WTC11 (cell line): ENCODE results near the gene FBXO47. TPM values are rescaled to one million over a fixed set of nuclear protein-coding genes. Genes with fewer than 3 reads are reported as not detected.

Source experiments
- ATAC-seq: fragments of 200-7000 bp; cut with Tn5 transposase; 2 replicates; pipeline ENCODE4 v1.10.0; 2021; ENCODE audit warnings: mild to moderate bottlenecking, moderate library complexity
- CTCF ChIA-PET: fragments of 300-600 bp; sonication (Branson Sonifier 250); formaldehyde crosslinking; loops from one replicate; lab custom pipeline; 2021; ENCODE audit warnings: antibody characterized with exemption; lab: Charles Lee
- POLR2A ChIA-PET: fragments of 350-600 bp; sonication (Branson Sonifier 250); formaldehyde crosslinking; loops from one replicate; lab custom pipeline; 2021; ENCODE audit warnings: antibody characterized with exemption; lab: Charles Lee
- DNase-seq: peaks from one replicate; pipeline ENCODE4 v3.0.0; 2021; ENCODE audit warnings: low spot score
- H3K27ac Mint-ChIP-seq: 2 replicates; pipeline ENCODE4 v1.8.0; 2021; ENCODE audit warnings: mixed read lengths
- H3K27me3 Mint-ChIP-seq: 2 replicates; pipeline ENCODE4 v1.8.0; 2021; ENCODE audit warnings: low read depth, mild to moderate bottlenecking, moderate library complexity, mixed read lengths
- H3K36me3 Mint-ChIP-seq: 2 replicates; pipeline ENCODE4 v1.8.0; 2021; ENCODE audit warnings: mixed read lengths
- H3K4me1 Mint-ChIP-seq: 2 replicates; pipeline ENCODE4 v1.8.0; 2022; ENCODE audit warnings: mixed read lengths
- H3K4me3 Mint-ChIP-seq: 2 replicates; pipeline ENCODE4 v1.8.0; 2021; ENCODE audit warnings: mild to moderate bottlenecking, moderate library complexity, mixed read lengths
- H3K9me3 Mint-ChIP-seq: 2 replicates; pipeline ENCODE4 v1.8.0; 2021; ENCODE audit warnings: mixed read lengths
- EMX1 ChIP-seq: fragments of 250-450 bp; sonication (Bioruptor Pico); IDR thresholded peaks from 2 replicates; pipeline ENCODE4 v1.8.0; 2021; ENCODE audit warnings: mild to moderate bottlenecking
- ETV6 ChIP-seq: sonication (generic); formaldehyde crosslinking; IDR thresholded peaks from 2 replicates; pipeline ENCODE4 v1.8.1; 2022; ENCODE audit warnings: mild to moderate bottlenecking, missing genetic modification reagents
- GABPB1 ChIP-seq: sonication (generic); formaldehyde crosslinking; IDR thresholded peaks from 2 replicates; pipeline ENCODE4 v1.8.1; 2023; ENCODE audit warnings: mild to moderate bottlenecking, missing genetic modification reagents
- IRF2 ChIP-seq: sonication (generic); formaldehyde crosslinking; IDR thresholded peaks from 2 replicates; pipeline ENCODE4 v1.8.0; 2022; ENCODE audit warnings: low read depth, missing genetic modification reagents, borderline replicate concordance
- KAT7 ChIP-seq: sonication (generic); formaldehyde crosslinking; IDR thresholded peaks from 2 replicates; pipeline ENCODE4 v1.8.1; 2023; ENCODE audit warnings: missing genetic modification reagents, mild to moderate bottlenecking, borderline replicate concordance
- NFYB ChIP-seq: sonication (generic); formaldehyde crosslinking; conservative IDR thresholded peaks from 2 replicates; pipeline ENCODE4 v1.8.0; 2022; ENCODE audit warnings: low read depth, missing genetic modification reagents
- NR2C2 ChIP-seq: sonication (generic); formaldehyde crosslinking; IDR thresholded peaks from 2 replicates; pipeline ENCODE4 v1.8.0; 2022; ENCODE audit warnings: mild to moderate bottlenecking, missing genetic modification reagents
- OVOL2 ChIP-seq: fragments of 250-450 bp; sonication (Bioruptor Pico); IDR thresholded peaks from 2 replicates; pipeline ENCODE4 v1.9.0; 2021; ENCODE audit warnings: mild to moderate bottlenecking, borderline replicate concordance
- RORB ChIP-seq: fragments of 250-450 bp; sonication (Bioruptor Pico); IDR thresholded peaks from 2 replicates; pipeline ENCODE4 v1.9.0; 2021; ENCODE audit warnings: mild to moderate bottlenecking
- SP1 ChIP-seq: sonication (generic); formaldehyde crosslinking; conservative IDR thresholded peaks from 2 replicates; pipeline ENCODE4 v1.8.1; 2022; ENCODE audit warnings: missing genetic modification reagents
- ZNF219 ChIP-seq: sonication (generic); formaldehyde crosslinking; IDR thresholded peaks from 2 replicates; pipeline ENCODE4 v1.8.0; 2023; ENCODE audit warnings: missing genetic modification reagents, mild to moderate bottlenecking, borderline replicate concordance
- ZNF671 ChIP-seq: fragments of 250-450 bp; sonication (Bioruptor Pico); IDR thresholded peaks from 2 replicates; pipeline ENCODE4 v1.8.0; 2021; ENCODE audit warnings: mild to moderate bottlenecking
- total RNA-seq: library from RNA; stranded (reverse); gene quantifications from 3 replicates; pipeline ENCODE4 v1.2.3, GENCODE V29; 2021
- TF ChIP-seq, protein P1 (sequence below): sonication (generic); formaldehyde crosslinking; IDR thresholded peaks from 2 replicates; pipeline ENCODE4 v1.8.1; 2022; ENCODE audit warnings: mild to moderate bottlenecking, missing genetic modification reagents, moderate library complexity, borderline replicate concordance
- TF ChIP-seq, protein P2 (sequence below): sonication (generic); formaldehyde crosslinking; IDR thresholded peaks from 2 replicates; pipeline ENCODE4 v1.8.1; 2022; ENCODE audit warnings: low read depth, mild to moderate bottlenecking, moderate library complexity, missing genetic modification reagents, borderline replicate concordance
- TF ChIP-seq, protein P3 (sequence below): fragments of 250-450 bp; sonication (Bioruptor Pico); IDR thresholded peaks from 2 replicates; pipeline ENCODE4 v1.9.0; 2021; ENCODE audit warnings: moderate library complexity, mild to moderate bottlenecking, inconsistent platforms, borderline replicate concordance
- TF ChIP-seq, protein P4 (sequence below): fragments of 250-450 bp; sonication (Bioruptor Pico); IDR thresholded peaks from 2 replicates; pipeline ENCODE4 v1.9.0; 2021; ENCODE audit warnings: mild to moderate bottlenecking
- TF ChIP-seq, protein P5 (sequence below): fragments of 250-450 bp; sonication (Bioruptor Pico); IDR thresholded peaks from 2 replicates; pipeline ENCODE4 v1.9.0; 2021; ENCODE audit warnings: mild to moderate bottlenecking
- TF ChIP-seq, protein P6 (sequence below): sonication (generic); formaldehyde crosslinking; IDR thresholded peaks from 2 replicates; pipeline ENCODE4 v1.8.1; 2023; ENCODE audit warnings: mild to moderate bottlenecking, missing genetic modification reagents, moderate library complexity
- TF ChIP-seq, protein P7 (sequence below): fragments of 250-450 bp; sonication (Bioruptor Pico); IDR thresholded peaks from 2 replicates; pipeline ENCODE4 v1.8.0; 2021; ENCODE audit warnings: mild to moderate bottlenecking
- TF ChIP-seq, protein P8 (sequence below): sonication (generic); formaldehyde crosslinking; IDR thresholded peaks from 2 replicates; pipeline ENCODE4 v1.8.0; 2022; ENCODE audit warnings: missing genetic modification reagents

FBXO47 gene
- total RNA-seq, 1 experiment from 2014 or later: not detected

DNA sequence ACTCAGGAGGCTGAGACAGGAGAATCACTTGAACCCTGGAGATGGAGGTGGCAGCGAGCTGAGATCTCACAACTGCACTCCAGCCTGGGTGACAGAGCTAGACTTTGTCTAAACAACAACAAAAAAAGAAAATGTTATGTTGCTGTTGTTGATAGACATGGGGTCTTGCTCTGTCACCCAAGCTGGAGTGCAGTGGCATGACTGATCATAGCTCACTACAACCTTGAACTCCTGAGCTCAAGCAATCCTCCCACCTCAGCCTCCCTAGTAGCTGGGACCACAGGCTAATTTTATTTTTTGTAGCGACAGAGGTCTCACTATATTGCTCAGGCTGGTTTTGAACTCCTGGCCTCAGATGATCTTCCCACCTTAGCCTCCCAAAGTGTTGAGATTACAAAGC is 20.0 kb downstream of the FBXO47 start:
- Mint-ChIP-seq H3K27ac (no peak overlapping the region), H3K4me3 (no peak overlapping the region), H3K4me1 (no peaks in the 10 kb centered on the region), H3K9me3 (no peaks in the 10 kb centered on the region), H3K36me3 (no peaks in the 10 kb centered on the region), H3K27me3 (no peaks in the 10 kb centered on the region)
- no peak for ATAC-seq
- CTCF ChIA-PET: no interaction called here
- TF ChIP-seq, protein P1, sequence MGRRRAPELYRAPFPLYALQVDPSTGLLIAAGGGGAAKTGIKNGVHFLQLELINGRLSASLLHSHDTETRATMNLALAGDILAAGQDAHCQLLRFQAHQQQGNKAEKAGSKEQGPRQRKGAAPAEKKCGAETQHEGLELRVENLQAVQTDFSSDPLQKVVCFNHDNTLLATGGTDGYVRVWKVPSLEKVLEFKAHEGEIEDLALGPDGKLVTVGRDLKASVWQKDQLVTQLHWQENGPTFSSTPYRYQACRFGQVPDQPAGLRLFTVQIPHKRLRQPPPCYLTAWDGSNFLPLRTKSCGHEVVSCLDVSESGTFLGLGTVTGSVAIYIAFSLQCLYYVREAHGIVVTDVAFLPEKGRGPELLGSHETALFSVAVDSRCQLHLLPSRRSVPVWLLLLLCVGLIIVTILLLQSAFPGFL: no peak
- POLR2A ChIA-PET: interaction anchor here (0.6 kb wide), 1 partner anchor 9 kb away, joined by 3 read pairs; no protein-coding TSS in a partner anchor
- DNase-seq: no peak

DNA sequence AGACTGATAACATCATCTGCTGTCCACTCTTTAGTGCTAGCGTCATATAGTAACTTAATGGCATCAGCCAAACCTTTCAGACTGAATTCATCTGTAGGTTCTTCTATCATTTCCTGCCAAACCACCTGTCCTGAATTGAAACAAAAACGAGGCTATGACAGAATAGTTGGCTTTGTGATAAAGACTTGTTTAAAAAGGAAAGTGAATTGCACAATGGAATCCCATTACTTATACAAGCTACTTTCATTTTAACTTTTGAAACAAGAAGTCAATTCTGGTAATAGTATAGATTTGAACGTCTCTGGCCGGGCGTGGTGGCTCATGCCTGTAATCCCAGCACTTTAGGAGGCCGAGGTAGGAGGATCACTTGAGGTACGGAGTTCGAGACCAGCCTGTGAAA is 23.6 kb downstream of the FBXO47 start:
- no peak overlapping the region for H3K27ac Mint-ChIP-seq
- DNase-seq (no peak), ATAC-seq (no peak)
- no peaks in the 10 kb centered on the region for H3K9me3 Mint-ChIP-seq
- no peaks in the 10 kb centered on the region for H3K27me3 Mint-ChIP-seq
- no peaks in the 10 kb centered on the region for H3K36me3 Mint-ChIP-seq
- H3K4me1 Mint-ChIP-seq: peaks cover 2% of the 10 kb centered on the region
- TF ChIP-seq, protein P2, sequence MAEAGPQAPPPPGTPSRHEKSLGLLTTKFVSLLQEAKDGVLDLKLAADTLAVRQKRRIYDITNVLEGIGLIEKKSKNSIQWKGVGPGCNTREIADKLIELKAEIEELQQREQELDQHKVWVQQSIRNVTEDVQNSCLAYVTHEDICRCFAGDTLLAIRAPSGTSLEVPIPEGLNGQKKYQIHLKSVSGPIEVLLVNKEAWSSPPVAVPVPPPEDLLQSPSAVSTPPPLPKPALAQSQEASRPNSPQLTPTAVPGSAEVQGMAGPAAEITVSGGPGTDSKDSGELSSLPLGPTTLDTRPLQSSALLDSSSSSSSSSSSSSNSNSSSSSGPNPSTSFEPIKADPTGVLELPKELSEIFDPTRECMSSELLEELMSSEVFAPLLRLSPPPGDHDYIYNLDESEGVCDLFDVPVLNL (CRISPR knock-in tag): no peak
- TF ChIP-seq, protein P3, sequence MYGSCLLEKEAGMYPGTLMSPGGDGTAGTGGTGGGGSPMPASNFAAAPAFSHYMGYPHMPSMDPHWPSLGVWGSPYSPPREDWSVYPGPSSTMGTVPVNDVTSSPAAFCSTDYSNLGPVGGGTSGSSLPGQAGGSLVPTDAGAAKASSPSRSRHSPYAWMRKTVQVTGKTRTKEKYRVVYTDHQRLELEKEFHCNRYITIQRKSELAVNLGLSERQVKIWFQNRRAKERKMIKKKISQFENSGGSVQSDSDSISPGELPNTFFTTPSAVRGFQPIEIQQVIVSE (CRISPR knock-in tag): no peak
- TF ChIP-seq IRF2 (CRISPR knock-in tag): no peak
- TF ChIP-seq SP1: no peak
- no peak for TF ChIP-seq NFYB (CRISPR knock-in tag)
- no peak for TF ChIP-seq ETV6
- no peak for TF ChIP-seq EMX1 (CRISPR knock-in tag)
- TF ChIP-seq ZNF671 (CRISPR knock-in tag): no peak
- no peak for TF ChIP-seq ZNF219 (CRISPR knock-in tag)
- POLR2A ChIA-PET: no interaction called here
- H3K4me3 Mint-ChIP-seq: no peak overlapping the region
- CTCF ChIA-PET: interaction anchor here (1.3 to 2.2 kb wide), 3 partner anchors 18 to 39 kb away, joined by 3 to 7 read pairs (median 5); partner anchors contain the start of gene LASP1NB

DNA sequence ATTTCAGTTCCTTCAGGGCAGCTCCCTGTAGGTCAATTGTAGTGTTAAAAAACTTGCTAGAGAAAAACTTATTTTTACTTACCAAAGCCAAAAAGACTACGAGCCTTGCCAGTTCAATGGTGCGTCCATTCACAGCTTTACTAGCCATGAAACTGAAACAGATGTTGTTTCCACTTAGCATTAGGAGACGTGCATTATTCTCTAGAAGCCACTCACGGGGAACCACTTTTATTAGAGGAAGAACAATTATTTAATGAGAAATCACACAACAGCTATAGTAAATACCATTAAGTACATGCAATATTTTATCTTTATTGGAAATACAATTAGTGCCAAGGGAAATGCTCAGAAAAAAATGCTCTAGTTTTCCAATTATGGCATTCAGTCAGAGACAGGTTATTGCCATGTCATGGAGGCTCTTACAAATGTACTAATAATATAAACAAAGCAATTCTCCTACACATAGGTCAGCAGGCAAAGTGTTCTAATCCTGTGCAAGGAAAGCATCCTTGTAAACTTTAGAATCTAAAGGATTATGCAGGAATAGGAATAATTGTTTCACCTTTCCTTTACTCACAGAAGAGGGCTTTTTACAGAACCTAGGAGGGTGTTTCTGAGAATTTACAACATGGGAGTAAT is 24.4 kb downstream of the FBXO47 start:
- ATAC-seq: no peak
- POLR2A ChIA-PET: no interaction called here
- CTCF ChIA-PET: interaction anchor here (0.5 to 2.2 kb wide), 2 partner anchors 40 to 44 kb away, joined by 3 to 7 read pairs; no protein-coding TSS in a partner anchor
- DNase-seq: no peak
- H3K9me3 Mint-ChIP-seq: no peaks in the 10 kb centered on the region
- H3K27ac Mint-ChIP-seq: no peak overlapping the region
- no peaks in the 10 kb centered on the region for H3K27me3 Mint-ChIP-seq
- no peaks in the 10 kb centered on the region for H3K36me3 Mint-ChIP-seq
- H3K4me1 Mint-ChIP-seq: peaks cover 7% of the 10 kb centered on the region
- H3K4me3 Mint-ChIP-seq: no peak overlapping the region
- TF ChIP-seq, protein P4, sequence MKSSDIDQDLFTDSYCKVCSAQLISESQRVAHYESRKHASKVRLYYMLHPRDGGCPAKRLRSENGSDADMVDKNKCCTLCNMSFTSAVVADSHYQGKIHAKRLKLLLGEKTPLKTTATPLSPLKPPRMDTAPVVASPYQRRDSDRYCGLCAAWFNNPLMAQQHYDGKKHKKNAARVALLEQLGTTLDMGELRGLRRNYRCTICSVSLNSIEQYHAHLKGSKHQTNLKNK (CRISPR knock-in tag): no peak
- TF ChIP-seq, protein P5, sequence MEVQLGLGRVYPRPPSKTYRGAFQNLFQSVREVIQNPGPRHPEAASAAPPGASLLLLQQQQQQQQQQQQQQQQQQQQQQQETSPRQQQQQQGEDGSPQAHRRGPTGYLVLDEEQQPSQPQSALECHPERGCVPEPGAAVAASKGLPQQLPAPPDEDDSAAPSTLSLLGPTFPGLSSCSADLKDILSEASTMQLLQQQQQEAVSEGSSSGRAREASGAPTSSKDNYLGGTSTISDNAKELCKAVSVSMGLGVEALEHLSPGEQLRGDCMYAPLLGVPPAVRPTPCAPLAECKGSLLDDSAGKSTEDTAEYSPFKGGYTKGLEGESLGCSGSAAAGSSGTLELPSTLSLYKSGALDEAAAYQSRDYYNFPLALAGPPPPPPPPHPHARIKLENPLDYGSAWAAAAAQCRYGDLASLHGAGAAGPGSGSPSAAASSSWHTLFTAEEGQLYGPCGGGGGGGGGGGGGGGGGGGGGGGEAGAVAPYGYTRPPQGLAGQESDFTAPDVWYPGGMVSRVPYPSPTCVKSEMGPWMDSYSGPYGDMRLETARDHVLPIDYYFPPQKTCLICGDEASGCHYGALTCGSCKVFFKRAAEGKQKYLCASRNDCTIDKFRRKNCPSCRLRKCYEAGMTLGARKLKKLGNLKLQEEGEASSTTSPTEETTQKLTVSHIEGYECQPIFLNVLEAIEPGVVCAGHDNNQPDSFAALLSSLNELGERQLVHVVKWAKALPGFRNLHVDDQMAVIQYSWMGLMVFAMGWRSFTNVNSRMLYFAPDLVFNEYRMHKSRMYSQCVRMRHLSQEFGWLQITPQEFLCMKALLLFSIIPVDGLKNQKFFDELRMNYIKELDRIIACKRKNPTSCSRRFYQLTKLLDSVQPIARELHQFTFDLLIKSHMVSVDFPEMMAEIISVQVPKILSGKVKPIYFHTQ (CRISPR knock-in tag): no peak
- TF ChIP-seq RORB (CRISPR knock-in tag) (no peak), NR2C2 (CRISPR knock-in tag) (no peak), GABPB1 (CRISPR knock-in tag) (no peak), OVOL2 (CRISPR knock-in tag) (no peak), KAT7 (CRISPR knock-in tag) (no peak)
- TF ChIP-seq, protein P6, sequence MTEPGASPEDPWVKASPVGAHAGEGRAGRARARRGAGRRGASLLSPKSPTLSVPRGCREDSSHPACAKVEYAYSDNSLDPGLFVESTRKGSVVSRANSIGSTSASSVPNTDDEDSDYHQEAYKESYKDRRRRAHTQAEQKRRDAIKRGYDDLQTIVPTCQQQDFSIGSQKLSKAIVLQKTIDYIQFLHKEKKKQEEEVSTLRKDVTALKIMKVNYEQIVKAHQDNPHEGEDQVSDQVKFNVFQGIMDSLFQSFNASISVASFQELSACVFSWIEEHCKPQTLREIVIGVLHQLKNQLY (CRISPR knock-in tag): no peak
- TF ChIP-seq, protein P7, sequence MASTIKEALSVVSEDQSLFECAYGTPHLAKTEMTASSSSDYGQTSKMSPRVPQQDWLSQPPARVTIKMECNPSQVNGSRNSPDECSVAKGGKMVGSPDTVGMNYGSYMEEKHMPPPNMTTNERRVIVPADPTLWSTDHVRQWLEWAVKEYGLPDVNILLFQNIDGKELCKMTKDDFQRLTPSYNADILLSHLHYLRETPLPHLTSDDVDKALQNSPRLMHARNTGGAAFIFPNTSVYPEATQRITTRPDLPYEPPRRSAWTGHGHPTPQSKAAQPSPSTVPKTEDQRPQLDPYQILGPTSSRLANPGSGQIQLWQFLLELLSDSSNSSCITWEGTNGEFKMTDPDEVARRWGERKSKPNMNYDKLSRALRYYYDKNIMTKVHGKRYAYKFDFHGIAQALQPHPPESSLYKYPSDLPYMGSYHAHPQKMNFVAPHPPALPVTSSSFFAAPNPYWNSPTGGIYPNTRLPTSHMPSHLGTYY (CRISPR knock-in tag): no peak
- TF ChIP-seq, protein P8, sequence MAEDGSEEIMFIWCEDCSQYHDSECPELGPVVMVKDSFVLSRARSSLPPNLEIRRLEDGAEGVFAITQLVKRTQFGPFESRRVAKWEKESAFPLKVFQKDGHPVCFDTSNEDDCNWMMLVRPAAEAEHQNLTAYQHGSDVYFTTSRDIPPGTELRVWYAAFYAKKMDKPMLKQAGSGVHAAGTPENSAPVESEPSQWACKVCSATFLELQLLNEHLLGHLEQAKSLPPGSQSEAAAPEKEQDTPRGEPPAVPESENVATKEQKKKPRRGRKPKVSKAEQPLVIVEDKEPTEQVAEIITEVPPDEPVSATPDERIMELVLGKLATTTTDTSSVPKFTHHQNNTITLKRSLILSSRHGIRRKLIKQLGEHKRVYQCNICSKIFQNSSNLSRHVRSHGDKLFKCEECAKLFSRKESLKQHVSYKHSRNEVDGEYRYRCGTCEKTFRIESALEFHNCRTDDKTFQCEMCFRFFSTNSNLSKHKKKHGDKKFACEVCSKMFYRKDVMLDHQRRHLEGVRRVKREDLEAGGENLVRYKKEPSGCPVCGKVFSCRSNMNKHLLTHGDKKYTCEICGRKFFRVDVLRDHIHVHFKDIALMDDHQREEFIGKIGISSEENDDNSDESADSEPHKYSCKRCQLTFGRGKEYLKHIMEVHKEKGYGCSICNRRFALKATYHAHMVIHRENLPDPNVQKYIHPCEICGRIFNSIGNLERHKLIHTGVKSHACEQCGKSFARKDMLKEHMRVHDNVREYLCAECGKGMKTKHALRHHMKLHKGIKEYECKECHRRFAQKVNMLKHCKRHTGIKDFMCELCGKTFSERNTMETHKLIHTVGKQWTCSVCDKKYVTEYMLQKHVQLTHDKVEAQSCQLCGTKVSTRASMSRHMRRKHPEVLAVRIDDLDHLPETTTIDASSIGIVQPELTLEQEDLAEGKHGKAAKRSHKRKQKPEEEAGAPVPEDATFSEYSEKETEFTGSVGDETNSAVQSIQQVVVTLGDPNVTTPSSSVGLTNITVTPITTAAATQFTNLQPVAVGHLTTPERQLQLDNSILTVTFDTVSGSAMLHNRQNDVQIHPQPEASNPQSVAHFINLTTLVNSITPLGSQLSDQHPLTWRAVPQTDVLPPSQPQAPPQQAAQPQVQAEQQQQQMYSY (CRISPR knock-in tag): no peak
